ENCODE measurements around the gene CACNG4.

CACNG4 gene

DNA sequence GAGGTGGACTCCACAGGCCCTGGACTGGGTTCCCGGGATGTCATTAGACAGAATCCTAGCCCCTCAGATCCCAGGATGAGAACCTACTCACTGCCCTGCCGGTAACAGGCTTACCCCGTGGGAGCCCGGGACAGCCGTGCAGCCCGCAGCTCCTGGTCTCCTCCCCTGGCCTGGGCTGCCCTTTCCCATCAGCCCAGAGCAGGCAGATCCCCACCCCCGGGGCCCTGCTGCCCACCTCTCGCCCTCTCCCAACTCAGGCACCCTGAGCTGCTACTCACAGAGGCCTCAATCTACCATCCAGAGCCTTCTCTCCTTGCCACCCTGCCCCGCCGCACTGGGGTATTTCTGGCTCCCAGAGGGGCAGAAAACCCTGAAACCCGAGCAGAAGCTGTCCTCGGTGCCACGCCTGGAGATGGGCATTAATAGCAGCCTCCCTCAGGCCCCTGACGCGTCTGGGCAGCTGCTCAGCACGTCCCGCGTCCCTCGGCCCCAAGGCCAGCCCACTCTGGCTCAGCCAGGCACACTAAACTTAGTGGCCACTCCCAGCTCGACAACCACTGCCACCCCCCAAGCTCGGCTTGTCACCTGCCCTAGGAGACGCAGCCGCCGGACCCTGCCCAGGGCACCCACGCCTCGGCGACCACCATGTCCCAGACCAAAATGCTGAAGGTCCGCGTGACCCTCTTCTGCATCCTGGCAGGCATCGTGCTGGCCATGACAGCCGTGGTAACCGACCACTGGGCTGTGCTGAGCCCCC lies 79.7 kb downstream of the CACNG4 start, which contains the start of gene CACNG1:
CACNG1 (plus strand) TSS at position 539 of the 757 bp plus-strand sequence; CDS start at position 646, 107 bp downstream.
- DNase-seq, result no peak

GRCh38 chr17:67044940-67045339 lies 80.4 kb downstream of the CACNG4 start:
- DNase-seq, result no peak

GRCh38 chr17:67046398-67046797 lies 81.9 kb downstream of the CACNG4 start:
- no peak for DNase-seq

DNA sequence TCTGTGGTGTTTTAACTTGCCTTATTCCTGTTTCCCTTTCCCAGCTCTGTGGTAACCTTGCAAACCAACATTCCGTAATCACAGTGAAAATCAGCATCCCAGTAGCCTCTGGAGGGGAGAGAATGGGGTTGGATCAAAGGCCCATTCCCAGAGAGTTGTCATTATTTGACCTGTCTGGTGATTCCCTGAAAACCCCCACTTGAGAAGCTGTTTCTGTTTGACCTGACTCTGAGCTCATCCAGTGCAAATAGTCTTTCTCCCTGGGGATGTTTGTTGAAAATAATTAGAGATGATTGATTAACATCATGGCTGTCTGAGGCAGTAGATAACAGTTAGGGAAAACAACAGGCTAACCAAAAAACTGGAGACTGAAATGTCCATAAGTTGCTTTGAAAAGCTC lies 82.9 kb downstream of the CACNG4 start:
- DNase-seq, result no peak

DNA sequence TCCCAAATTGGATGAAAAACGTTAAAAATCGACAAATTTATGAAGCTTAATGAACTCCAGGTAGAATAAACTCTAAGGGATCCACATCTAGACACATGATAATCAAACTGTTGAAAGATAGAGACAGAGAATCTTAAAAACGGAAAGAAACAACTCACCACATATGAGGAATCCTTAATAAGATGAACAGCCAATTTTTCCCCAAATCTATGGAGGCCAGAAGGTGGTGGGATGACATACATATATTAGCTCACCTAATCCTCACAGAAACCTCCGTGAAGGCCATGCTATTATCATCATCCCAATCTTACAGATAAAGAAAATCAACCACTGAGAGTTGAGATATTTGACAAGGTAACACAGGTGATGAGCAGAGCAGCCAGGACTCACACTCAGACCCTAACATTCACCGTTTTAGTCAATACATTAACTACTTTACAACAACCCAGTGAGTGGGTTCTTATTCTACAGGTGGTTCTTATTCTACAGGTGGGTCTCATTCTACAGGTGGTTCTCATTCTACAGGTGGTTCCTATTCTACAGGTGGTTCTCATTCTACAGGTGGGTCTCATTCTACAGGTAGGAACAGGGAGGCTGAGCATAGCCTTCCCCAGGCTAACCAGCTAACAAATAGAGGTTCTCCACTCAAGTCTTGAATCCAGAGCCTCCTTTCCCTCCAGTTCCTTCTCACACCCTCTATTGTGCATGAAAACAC lies 84.7 kb downstream of the CACNG4 start:
- DNase-seq, result no peak

DNA sequence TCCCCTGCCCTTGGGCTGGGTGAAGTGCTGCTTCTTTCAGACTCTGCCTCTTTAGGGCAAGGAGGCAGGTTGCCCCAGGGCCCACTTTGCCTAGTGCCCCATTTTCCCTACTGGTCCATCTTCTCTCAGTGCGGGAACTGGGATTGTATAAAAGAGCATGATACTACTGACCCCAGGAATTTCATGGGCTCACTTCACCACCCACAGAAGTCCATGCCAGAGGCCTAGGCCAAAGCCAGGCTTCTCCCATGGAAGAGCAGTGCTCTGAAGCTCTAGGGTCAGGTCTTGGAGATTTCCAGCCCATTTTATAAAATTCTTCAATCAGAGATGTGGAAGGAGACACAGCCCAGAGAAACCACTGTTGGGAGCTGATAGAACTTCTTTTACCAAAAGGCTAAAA lies 85.6 kb downstream of the CACNG4 start:
- no peak for DNase-seq

DNA sequence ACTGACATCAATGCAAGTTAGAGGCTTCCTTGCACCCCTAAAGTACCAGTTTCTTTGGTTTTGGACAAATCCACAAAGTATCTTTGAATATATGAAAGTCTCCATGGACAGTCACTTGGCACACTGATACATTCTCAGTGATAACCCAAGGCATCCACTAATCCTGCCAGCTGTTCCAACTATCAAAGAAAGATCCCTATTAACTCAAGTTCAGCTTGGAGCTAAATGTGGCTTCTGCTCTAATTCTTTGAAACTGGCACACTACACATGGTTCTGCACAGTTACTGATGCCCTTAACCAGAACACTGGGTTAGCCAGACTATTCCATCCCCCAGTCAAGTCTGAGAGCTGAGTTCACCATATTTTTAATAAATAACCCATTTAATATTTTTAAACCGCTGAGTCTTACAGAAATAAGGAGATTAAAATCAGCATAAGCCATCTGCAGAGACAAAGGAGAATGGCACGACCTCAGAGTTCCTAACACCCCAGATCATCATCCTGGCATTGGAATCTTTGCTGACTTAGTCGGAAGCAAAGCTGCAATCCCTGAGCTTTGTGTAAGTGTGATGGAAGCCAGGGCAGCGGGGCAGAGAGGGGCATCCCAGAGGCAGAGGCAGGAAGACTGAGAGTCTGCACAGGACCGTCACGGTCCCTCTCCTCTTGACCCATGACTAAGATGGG lies 86.1 kb downstream of the CACNG4 start:
- no peak for DNase-seq

DNA sequence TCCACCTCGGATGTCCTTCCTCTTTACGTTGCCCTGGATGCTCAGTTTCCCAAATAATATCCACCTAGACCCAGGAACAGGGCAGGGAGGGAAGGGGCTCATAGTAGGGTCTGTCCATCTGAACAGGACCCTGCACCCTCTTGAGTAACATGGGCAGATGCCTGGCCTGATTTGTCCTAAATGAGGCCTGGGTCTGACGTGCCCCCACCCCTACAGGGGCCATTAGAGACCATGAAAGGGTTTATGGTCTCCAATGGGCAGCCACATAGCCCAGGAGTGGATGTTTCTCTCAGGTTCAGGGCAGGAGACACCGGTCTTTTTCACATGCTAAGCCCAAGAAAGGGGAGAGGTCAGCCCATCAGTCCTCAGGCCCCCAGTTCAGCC lies 86.6 kb downstream of the CACNG4 start:
- no peak for DNase-seq

- no peak for DNase-seq
Measured at GRCh38 chr17:67051837-67052236, 87.3 kb downstream of the CACNG4 start.

DNA sequence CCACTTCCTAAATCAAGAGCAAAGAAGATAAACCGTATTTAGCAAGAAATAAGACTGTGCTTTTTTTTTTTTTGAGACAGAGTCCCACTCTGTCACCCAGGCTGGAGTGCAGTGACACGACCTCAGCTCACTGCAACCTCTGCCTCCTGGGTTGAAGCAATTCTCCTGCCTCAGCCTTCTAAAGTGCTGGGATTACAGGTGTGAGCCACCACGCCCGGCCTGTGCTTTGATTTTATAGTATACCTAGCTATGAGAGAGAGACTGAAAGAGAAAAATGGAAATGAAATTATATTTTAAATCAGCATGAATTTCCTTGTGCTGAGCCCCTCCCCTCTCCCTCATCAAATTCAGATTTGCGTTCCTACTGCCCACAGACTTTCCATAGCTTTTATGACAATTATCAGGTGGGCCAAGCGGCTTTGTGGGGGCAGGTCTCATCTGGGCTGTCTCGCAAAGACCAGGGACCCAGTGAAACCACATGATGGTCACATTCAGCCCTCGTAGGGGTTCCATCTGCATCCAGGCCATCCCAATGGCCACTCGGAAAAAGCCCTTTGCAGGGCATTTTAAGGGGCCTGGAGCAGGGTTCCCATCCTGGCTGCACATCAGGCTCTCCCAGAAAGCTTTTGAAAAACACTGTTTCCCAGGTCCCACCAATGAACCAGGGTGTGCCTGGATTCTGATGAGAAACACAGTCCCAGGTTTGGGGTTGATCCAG lies 88.4 kb downstream of the CACNG4 start:
- DNase-seq, result no peak

DNA sequence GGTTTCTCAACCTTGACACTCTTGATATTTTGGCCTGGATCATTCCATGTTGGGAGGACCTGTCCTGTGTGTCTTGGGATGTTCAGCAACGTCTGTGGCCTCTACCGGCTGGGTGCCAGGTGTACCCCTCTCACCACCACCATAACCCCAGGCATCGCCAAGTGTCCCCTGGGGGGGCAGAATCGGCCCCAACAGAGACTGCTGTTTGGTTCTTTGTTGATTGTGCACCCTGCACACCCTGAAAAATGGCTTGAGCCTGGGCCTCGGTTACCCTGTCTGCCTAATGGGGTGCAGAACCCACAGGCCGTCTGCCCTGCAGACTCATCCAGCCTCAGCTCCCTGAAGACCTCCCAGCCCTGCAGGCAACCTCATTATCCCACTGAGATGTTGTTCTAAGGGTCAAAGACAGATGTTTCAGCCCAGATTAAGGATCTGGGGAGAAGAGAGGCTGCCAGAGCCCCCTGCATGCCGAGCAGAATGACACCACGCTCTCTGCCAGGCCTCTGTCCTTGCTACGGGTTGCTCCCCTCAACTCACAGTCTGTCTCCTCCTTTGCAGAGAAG lies 89.0 kb downstream of the CACNG4 start:
- no peak for DNase-seq

- DNase-seq, result no peak
Measured at GRCh38 chr17:67054011-67054591, 89.6 kb downstream of the CACNG4 start.

DNA sequence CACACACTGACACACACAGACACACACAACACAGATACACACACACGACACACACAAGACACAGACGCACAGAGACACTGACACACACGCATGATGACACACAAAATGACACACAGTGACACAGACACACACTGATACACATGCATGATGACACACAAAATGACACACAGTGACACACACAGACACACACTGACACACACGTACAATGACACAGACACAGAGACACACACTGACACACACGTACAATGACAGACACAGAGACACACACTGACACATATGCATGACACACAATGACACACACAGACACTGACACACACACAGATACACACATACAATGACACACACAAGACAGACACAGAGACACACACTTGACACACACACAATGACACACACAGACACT lies 90.1 kb downstream of the CACNG4 start:
- no peak for DNase-seq

DNA sequence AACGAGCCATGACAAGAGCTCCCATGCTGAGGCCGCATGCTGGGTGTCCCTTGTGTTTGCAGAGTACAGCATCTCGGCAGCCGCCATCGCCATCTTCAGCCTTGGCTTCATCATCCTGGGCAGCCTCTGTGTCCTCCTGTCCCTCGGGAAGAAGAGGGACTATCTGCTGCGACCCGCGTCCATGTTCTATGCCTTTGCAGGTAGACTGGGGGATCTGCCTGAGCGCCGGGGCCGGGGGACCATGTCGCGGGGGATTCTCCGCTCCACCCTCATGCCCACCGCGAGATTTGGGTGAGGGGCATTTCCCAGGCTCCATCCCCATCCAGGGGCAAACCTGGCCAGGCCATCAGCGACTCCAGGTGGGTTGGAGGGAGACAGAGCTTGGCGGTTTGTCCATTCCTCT lies 90.5 kb downstream of the CACNG4 start:
- DNase-seq, result no peak

- DNase-seq, result no peak
Measured at GRCh38 chr17:67055811-67056745, 91.6 kb downstream of the CACNG4 start.

DNA sequence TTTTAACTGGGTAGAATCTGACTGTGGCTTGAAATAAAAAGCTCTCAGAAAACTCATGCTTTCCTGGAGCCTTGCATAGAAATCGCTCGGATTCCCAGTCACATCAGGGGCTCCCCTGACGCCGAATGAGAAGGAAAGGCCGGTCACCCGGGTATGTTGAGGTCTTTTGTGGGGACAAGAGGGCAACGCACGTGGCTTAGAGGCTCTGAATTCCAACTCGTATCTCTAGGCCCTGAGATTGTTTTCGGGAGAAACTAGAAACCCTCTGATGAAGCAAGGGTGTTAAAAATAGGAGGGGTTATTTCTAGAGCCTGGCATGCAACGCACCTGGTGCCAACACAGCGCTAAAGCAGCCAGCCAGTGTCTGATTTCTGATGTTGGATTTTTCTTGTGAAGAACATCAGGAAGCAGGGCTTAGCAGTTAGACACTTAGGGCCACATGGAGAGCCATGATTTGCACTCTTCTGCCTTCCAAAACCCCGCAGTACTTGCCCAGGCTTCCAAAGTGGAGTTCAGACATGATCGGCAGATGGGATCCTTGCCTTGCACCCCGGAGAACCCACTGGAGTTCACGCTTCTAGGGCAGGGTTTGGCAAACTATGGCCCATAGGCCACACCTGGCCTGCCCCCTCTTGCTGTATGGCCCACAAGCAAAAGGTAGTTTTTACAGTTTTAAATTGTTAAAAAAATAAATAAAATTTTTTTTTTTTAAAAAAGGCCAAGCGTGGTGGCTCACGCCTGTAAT lies 92.4 kb downstream of the CACNG4 start:
- no peak for DNase-seq

GRCh38 chr17:67058036-67058435 lies 93.5 kb downstream of the CACNG4 start:
- DNase-seq, result no peak

DNA sequence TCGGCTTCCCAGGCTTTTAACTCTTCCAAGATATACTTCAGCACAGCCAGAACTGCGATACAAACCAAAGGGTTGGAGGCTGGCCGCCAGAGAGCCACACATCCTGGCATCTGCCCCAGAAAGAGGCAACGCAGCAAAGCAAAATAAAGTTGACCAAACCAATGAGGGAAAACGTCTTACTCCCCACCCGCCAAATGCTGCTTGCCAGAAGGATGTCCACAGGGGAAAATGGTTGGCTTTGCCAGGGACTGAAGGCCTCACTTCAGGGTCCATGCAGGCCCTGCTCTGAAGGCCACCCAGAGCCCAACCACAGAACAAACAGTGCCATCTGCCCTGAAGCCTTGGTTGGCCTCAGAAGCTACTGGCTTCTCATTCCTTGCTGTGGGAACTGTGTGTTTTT lies 94.9 kb downstream of the CACNG4 start:
- DNase-seq, result no peak

DNA sequence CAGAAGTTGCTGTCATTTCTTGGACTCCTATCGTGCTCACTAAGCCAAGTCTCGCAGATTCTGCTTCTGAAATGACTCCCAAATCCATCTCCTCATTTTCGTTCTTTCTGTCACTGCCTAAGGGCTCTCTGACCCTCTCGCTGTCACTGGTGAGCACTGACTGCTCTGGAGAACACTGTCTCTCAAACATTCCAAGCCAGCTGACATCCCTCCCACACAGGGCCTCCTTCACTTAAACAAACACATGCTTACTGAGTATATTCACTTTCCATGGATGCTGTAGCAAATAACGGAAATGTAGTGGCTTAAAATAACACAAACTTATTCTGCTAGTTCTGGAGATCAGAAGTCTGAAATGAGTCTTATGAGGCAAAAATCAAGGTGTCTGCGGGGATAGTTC lies 98.6 kb downstream of the CACNG4 start:
- no peak for DNase-seq

DNA sequence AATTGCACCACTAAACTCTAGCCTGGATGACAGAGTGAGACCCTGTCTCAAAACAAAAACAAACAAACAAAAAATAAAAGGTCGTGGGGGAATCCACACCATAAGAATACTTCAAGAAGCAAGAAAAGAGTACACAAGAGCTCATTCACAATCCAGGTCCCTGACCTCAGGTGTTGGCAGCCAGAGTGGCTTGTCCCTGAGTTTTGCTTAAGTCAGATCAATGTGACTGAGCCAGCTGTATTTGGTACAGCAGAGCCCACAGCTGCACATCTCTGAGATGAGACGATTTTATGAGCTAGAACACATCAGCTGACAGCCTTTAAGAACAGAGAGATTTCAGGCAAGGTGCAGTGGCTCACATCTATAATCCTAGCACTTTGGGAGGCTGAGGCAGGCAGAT lies 102.2 kb downstream of the CACNG4 start:
- no peak for DNase-seq
